HEK293 (cell line): ENCODE results near the gene POLN.

Experiments used
- CTCF ChIA-PET: fragments of 350-600 bp; formaldehyde crosslinking; extraction: SDS; loops from one replicate; lab custom pipeline; 2021; ENCODE audit warnings: antibody characterized with exemption; lab: Yijun Ruan, JAX
- POLR2A ChIA-PET: fragments of 300-600 bp; formaldehyde crosslinking; extraction: SDS; loops from one replicate; lab custom pipeline; 2020; ENCODE audit warnings: antibody characterized with exemption, inconsistent platforms; lab: Yijun Ruan, JAX
- H3K27ac ChIP-seq: fragments of 200-500 bp; sonication (Bioruptor generic); 2 replicates; pipeline ENCODE4 v1.5.1; 2014; ENCODE audit warnings: low read depth, low read length, control low read depth, inconsistent platforms; ENCODE audit errors: extremely low read depth
- H3K36me3 ChIP-seq, 2 experiments: fragments of 200-500 bp in 1 of 2; sonication (Bioruptor generic) in 1 of 2; 1 replicate in 1 of 2; 2 replicates in 1 of 2; pipeline ENCODE4 v1.5.1; 2014 to 2017; ENCODE audit warnings: inconsistent platforms in 2 of 2, low read length in 2 of 2; ENCODE audit not compliant: control insufficient read depth in 2 of 2, insufficient read depth in 1 of 2
- H3K4me1 ChIP-seq: fragments of 200-500 bp; sonication (Bioruptor generic); 2 replicates; pipeline ENCODE4 v1.5.1; 2014; ENCODE audit warnings: mild to moderate bottlenecking, low read length, inconsistent platforms; ENCODE audit not compliant: control insufficient read depth, insufficient read depth
- H3K4me3 ChIP-seq: 2 replicates; pipeline ENCODE4 v1.5.1; 2011; ENCODE audit warnings: low read depth, mild to moderate bottlenecking, control low read depth, low read length, moderate library complexity
- H3K9me3 ChIP-seq: fragments of 200-500 bp; sonication (Bioruptor generic); 2 replicates; pipeline ENCODE4 v1.5.1; 2014; ENCODE audit warnings: low read depth, low read length, inconsistent platforms; ENCODE audit not compliant: control insufficient read depth, insufficient read depth
- ATF2 ChIP-seq: fragments of 450-650 bp; formaldehyde crosslinking; IDR thresholded peaks from 2 replicates; pipeline ENCODE4 v1.5.1; 2016; ENCODE audit warnings: missing biosample characterization, missing genetic modification characterization, low read depth
- EGR2 ChIP-seq: fragments of 450-650 bp; formaldehyde crosslinking; IDR thresholded peaks from 2 replicates; pipeline ENCODE4 v1.5.1; 2016; ENCODE audit warnings: low read depth, missing biosample characterization, missing genetic modification characterization
- GLI2 ChIP-seq: fragments of 450-650 bp; formaldehyde crosslinking; IDR thresholded peaks from 2 replicates; pipeline ENCODE4; 2017; ENCODE audit warnings: missing biosample characterization, missing genetic modification characterization, low read depth, borderline replicate concordance
- PRDM2 ChIP-seq: fragments of 450-650 bp; formaldehyde crosslinking; IDR thresholded peaks from 2 replicates; pipeline ENCODE4 v1.5.1; 2016; ENCODE audit warnings: missing biosample characterization, missing genetic modification characterization, borderline replicate concordance
- ZBTB21 ChIP-seq: fragments of 450-650 bp; formaldehyde crosslinking; IDR thresholded peaks from 2 replicates; pipeline ENCODE4 v1.5.1; 2017; ENCODE audit warnings: missing biosample characterization, missing genetic modification characterization
- ZFHX2 ChIP-seq: fragments of 450-650 bp; formaldehyde crosslinking; conservative IDR thresholded peaks from 2 replicates; pipeline ENCODE4 v1.5.1; 2016; ENCODE audit warnings: missing biosample characterization, missing genetic modification characterization
- ZNF175 ChIP-seq: fragments of 450-650 bp; formaldehyde crosslinking; IDR thresholded peaks from 2 replicates; pipeline ENCODE4 v1.5.1; 2016; ENCODE audit warnings: missing biosample characterization, missing genetic modification characterization
- ZNF211 ChIP-seq: fragments of 450-650 bp; formaldehyde crosslinking; IDR thresholded peaks from 2 replicates; pipeline ENCODE4 v1.5.1; 2016; ENCODE audit warnings: low read depth, missing biosample characterization, missing genetic modification characterization
- ZNF239 ChIP-seq: fragments of 450-650 bp; formaldehyde crosslinking; IDR thresholded peaks from 2 replicates; pipeline ENCODE4 v1.5.1; 2016; ENCODE audit warnings: missing biosample characterization, missing genetic modification characterization
- ZNF513 ChIP-seq: fragments of 450-650 bp; IDR thresholded peaks from 2 replicates; pipeline ENCODE4 v1.5.1; 2018; ENCODE audit warnings: missing biosample characterization, missing genetic modification characterization
- ZNF558 ChIP-seq: fragments of 450-650 bp; formaldehyde crosslinking; IDR thresholded peaks from 2 replicates; pipeline ENCODE4 v1.5.1; 2016; ENCODE audit warnings: missing biosample characterization, missing genetic modification characterization
- ZNF664 ChIP-seq: fragments of 450-650 bp; formaldehyde crosslinking; IDR thresholded peaks from 2 replicates; pipeline ENCODE4 v1.5.1; 2016; ENCODE audit warnings: missing biosample characterization, missing genetic modification characterization
- ZNF747 ChIP-seq: fragments of 450-650 bp; formaldehyde crosslinking; IDR thresholded peaks from 2 replicates; pipeline ENCODE4 v1.5.1; 2016; ENCODE audit warnings: missing biosample characterization, missing genetic modification characterization
- ZNF768 ChIP-seq: fragments of 450-650 bp; formaldehyde crosslinking; IDR thresholded peaks from 2 replicates; pipeline ENCODE4 v1.5.1; 2018; ENCODE audit warnings: missing biosample characterization, mild to moderate bottlenecking, missing genetic modification characterization
- TF ChIP-seq, protein P1 (sequence below): fragments of 450-650 bp; formaldehyde crosslinking; IDR thresholded peaks from 2 replicates; pipeline ENCODE4; 2016; ENCODE audit warnings: missing biosample characterization, missing genetic modification characterization
- TF ChIP-seq, protein P2 (sequence below): fragments of 450-650 bp; formaldehyde crosslinking; IDR thresholded peaks from 2 replicates; pipeline ENCODE4 v1.5.1; 2016; ENCODE audit warnings: missing biosample characterization, missing genetic modification characterization
- TF ChIP-seq, protein P3 (sequence below): fragments of 450-650 bp; formaldehyde crosslinking; IDR thresholded peaks from 2 replicates; pipeline ENCODE4 v1.5.1; 2016; ENCODE audit warnings: missing biosample characterization, missing genetic modification characterization

POLN gene

DNA sequence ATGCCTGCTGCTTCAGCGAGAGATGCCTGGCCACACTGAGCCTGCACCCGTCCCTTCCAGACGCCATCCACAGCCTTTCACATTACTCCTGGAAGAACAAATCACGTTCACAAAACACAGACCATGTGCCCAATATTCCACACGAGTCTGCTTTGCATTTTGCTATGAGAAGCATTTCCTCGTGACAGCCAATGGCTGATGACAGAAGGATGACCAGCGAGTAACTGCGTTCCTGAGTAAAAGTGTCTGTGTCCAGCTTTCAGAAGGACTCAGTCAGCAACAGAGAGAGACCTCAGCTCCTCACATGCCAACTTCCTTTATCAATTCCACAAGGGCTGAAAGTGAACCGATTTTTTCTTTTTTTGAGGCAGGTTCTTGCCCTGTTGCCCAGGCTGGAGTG, 163.3 kb downstream of the POLN start:
- CTCF ChIA-PET, result no interaction called here

DNA sequence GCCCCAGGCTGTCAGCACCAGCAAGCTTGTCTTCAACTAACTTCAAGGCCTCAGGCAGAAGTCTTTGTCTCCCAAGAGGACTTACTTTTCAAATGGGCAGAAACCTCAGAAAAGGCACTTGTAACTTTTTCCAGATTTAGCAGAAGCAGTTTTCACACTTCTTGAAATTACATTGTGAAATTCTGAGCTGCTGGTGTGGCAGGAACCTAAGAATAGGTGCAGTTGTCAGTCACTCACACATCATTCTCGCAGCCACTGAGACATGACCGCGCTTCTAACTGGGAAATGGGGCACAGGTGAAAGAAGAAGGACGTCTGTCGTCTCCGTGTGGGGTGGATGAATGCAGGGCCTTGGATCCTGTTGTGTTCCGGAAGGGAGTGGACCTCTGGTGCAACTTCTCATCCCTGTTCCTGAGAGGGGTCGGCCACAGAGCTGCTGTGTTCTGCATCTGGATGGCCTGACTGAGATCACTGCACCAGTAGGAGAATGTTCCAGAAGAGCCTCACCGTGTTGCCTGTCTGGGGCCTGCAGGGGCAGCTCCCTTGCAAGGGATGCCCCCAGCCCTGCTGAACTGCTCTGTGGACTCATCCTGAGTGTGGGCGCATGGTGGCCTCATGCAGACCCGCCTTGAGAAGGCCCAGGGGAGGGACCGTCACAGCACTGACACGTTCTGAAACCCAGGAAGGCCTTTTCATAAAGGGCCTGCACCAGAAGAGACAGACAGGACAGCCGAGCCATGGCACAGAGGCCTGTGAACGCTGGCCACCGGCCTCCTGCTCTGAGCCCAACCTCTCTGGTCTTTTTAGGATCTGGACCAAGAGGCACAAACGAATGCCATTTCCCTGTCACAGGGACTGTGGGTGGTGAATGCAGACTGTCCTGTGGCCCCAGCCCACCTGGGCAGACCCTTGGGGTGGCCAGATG, 164.1 kb downstream of the POLN start:
- no peaks in the 10 kb centered on the region for H3K4me1 ChIP-seq
- CTCF ChIA-PET, result no interaction called here
- no peak overlapping the region for H3K27ac ChIP-seq
- H3K9me3 ChIP-seq, result no peaks in the 10 kb centered on the region
- POLR2A ChIA-PET, result no interaction called here
- H3K36me3 ChIP-seq, result peaks cover 0 to 6% of the 10 kb centered on the region in 2 experiments; a peak in 1 of 3 replicates
- no peak overlapping the region for H3K4me3 ChIP-seq
- TF ChIP-seq ZNF747 (tag by site-specific recombination), result no peak
- TF ChIP-seq EGR2, result no peak
- TF ChIP-seq, protein P1, sequence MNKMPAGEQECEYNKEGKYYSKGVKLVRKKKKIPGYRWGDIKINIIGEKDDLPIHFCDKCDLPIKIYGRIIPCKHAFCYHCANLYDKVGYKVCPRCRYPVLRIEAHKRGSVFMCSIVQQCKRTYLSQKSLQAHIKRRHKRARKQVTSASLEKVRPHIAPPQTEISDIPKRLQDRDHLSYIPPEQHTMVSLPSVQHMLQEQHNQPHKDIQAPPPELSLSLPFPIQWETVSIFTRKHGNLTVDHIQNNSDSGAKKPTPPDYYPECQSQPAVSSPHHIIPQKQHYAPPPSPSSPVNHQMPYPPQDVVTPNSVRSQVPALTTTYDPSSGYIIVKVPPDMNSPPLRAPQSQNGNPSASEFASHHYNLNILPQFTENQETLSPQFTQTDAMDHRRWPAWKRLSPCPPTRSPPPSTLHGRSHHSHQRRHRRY, result no peak
- TF ChIP-seq ATF2 (tag by site-specific recombination), result no peak
- no peak for TF ChIP-seq PRDM2
- TF ChIP-seq, protein P2, sequence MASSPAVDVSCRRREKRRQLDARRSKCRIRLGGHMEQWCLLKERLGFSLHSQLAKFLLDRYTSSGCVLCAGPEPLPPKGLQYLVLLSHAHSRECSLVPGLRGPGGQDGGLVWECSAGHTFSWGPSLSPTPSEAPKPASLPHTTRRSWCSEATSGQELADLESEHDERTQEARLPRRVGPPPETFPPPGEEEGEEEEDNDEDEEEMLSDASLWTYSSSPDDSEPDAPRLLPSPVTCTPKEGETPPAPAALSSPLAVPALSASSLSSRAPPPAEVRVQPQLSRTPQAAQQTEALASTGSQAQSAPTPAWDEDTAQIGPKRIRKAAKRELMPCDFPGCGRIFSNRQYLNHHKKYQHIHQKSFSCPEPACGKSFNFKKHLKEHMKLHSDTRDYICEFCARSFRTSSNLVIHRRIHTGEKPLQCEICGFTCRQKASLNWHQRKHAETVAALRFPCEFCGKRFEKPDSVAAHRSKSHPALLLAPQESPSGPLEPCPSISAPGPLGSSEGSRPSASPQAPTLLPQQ (tag by site-specific recombination), result no peak
- no peak for TF ChIP-seq ZBTB21

More for the DNA sequence above, 163.3 kb downstream of the POLN start:
- no peak for TF ChIP-seq ATF2 (tag by site-specific recombination)
- TF ChIP-seq GLI2 (tag by site-specific recombination), result no peak
- TF ChIP-seq ZNF513, result no peak
- no peak for TF ChIP-seq ZNF239 (tag by site-specific recombination)
- no peak for TF ChIP-seq ZNF211
- TF ChIP-seq ZNF664, result no peak
- TF ChIP-seq ZFHX2 (tag by site-specific recombination), result no peak
- no peak for TF ChIP-seq ZNF768 (tag by site-specific recombination)
- TF ChIP-seq, protein P3, sequence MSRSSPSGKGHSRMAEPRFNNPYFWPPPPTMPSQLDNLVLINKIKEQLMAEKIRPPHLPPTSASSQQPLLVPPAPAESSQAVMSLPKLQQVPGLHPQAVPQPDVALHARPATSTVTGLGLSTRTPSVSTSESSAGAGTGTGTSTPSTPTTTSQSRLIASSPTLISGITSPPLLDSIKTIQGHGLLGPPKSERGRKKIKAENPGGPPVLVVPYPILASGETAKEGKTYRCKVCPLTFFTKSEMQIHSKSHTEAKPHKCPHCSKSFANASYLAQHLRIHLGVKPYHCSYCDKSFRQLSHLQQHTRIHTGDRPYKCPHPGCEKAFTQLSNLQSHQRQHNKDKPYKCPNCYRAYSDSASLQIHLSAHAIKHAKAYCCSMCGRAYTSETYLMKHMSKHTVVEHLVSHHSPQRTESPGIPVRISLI (tag by site-specific recombination), result no peak
- no peak for TF ChIP-seq ZNF558
- TF ChIP-seq ZNF175, result no peak
- H3K4me3 ChIP-seq, result no peak overlapping the region
- POLR2A ChIA-PET, result no interaction called here
- H3K36me3 ChIP-seq, result peaks cover 0 to 6% of the 10 kb centered on the region in 2 experiments; a peak in 1 of 3 replicates
- no peak overlapping the region for H3K27ac ChIP-seq
- no peaks in the 10 kb centered on the region for H3K4me1 ChIP-seq
- H3K9me3 ChIP-seq, result no peaks in the 10 kb centered on the region
